SIG-M5 (cell line): ENCODE data around the gene CAPN12.

Experiments used
- DNase-seq: peaks from one replicate; lab custom pipeline; 2025; lab: John Stamatoyannopoulos, UW

The CAPN12 gene

DNA sequence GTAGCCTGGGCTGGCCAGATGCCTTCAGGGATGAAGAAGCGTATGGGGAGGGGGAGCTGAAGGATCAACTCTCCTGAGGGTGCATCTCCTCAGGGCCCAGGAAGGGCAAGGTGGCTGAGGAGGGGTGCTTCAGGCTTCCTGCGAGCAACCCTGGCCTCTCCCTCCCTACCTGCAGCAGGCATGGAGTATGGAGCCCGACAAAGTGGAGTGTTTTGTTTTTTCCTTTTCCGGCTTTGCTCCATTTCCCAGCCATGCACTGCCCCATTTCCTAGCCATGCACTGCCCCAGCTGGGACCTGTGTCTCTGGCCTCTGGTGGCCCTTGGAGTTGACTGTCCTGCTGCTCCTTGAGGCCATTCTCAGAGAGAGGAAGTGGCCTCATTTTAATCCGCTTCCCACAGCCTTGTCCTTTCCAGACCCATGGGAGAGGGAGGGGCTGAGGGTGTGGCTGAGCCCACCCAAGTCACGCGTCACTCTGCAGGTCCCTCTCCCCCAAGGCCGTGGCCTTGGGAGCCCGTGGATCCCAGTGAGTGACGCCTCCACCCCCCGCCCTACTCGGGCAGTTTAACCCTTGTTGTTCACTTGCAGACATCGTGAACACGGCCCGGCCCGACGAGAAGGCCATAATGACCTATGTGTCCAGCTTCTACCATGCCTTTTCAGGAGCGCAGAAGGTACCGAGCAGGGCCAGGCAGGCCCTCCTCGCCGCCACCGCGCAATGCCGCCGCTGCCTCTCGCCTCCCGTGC lies 34.4 kb downstream of the CAPN12 start:
- DNase-seq: no peak

GRCh38 chr19:38709119-38709518 lies 35.2 kb downstream of the CAPN12 start:
- DNase-seq: no peak

GRCh38 chr19:38708413-38709024 lies 35.8 kb downstream of the CAPN12 start:
- no peak for DNase-seq

GRCh38 chr19:38707512-38708114 lies 36.7 kb downstream of the CAPN12 start:
- DNase-seq: no peak

GRCh38 chr19:38706792-38707511 lies 37.3 kb downstream of the CAPN12 start:
- no peak for DNase-seq

DNA sequence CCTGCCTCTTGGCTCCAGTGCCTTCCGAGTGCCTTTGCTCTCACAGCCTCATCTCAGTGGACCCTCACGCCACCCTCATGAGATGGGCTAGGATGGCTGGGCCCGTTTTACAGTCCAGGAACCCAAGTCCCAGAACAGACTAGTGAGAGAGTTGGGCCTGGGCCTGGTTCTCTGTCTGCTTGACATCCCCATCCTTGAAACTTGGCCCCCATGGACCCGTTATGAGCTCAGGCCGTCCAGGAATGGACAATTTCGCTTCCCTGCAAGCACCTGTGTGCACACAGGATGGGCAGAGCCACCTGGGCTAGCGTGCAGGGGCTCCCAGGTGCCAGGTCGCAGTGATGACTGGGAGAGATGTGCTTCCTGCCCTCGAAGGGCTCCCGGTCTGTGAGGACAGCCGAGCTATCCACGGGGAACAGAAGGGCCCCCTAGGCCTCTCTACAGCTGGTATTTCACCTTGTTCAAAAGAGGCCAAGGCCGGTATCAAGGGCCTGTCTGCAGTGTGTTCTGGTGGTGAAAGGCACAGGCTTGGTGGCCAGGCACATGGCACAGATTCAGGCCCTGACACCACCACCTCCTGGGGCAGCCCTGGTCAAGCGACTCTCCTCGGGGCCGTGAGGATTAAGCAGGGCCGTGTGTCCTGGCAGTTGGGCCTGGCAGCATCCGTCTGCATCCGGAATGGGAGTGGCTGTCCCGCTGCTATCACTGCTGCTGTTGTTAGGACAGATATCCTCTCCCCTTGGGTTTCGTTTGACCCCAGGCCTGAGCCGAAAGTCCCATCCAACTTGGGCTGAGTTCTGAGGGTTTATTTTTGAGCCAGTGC lies 38.9 kb downstream of the CAPN12 start:
- DNase-seq: no peak

DNA sequence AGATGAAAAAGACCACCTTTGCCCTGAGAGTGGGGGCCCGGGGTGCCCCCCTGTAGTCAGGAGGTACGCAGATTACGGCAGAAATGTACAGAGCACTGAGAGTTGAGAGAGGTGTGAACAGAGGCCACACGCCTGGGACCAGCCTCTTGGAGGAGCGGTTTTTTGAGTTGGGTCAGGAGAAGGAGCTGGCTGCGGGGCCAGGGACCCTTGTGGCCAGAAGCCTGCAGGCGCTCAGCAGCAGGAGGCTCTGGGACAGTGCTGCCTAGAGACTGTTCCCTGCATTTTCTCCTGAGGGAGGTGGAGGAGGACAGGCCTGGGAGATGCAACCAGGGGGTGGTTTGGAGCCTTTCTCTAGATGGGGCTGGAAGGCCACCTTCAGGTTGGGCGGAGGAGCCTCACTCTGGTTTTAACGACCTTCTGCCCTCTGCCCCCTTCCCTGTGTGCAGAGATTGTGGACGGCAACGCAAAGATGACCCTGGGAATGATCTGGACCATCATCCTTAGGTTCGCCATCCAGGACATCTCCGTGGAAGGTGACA lies 39.7 kb downstream of the CAPN12 start:
- no peak for DNase-seq

- DNase-seq: no peak
Observed at GRCh38 chr19:38703509-38703908, 40.8 kb downstream of the CAPN12 start.

DNA sequence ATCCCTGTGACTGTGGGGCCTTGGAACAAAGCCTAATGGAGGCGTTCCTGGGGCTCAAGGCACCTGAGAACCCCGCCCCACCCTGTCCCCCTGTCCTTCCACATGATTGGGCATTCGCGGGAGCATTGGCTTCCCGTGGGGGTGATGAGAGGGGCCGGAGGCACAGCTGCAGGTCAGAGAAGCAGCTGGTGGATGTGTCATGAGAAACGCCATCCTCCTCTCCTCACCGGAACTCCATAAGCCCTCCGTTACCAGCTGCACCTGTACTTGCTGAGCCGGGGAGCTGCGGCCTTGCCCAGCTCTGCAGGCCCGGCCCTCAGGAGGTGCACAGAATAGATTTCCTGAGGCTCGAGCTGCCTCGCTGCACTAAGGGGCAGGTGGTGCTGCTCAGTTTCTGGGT lies 42.0 kb downstream of the CAPN12 start:
- no peak for DNase-seq

DNA sequence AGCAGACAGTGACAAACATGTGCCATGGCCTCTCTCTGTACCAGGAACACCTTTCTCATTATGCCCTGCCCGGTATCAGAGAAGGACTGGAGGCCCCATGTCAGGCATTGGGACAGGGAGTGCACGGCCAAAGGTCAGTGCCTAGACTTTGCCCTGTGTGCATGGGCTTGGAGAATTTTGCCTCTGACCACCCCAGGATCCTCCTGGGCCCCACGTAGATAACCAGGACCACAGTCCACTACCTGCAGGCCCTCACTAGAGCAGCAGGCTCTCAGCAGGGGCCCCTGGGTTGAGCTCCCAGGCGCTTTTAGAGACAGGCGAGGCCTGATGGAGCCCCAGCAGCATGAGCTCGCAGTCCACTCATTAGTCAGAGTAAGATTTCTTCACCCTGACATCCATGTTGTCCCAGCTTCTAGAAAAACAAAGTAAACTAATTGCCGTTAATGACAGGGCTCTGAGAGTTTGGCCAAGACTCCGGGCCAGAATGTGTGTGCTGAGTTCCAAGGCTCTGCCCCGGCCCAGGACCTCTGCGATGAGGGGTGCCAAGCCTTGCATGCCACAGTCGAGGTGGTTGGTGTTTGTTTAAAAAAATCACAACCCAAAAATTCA lies 42.7 kb downstream of the CAPN12 start:
- no peak for DNase-seq

DNA sequence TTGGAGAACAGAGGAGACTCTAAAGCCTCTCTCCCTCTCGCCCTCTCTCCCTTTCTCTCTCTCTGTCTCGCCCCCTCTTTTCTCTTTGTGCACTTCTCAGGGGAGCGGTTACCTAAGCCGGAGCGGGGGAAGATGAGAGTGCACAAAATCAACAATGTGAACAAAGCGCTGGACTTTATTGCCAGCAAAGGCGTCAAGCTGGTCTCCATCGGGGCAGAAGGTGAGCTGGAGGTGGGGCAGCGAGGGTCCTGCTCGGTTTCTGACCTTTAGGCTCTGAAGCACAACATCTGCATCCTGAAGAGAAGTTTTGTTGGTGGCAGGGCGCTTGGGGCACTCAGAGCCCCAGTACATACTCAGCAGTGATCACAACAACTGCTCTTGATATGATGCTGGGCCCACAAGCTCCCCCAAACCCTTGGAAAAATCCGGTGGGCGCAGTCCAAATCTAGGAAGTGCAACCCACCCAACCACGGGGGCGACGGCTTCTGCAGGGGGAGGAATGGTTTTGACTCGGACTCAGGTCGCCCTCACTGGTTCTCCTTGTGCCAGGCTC lies 43.3 kb downstream of the CAPN12 start:
- DNase-seq: no peak

DNA sequence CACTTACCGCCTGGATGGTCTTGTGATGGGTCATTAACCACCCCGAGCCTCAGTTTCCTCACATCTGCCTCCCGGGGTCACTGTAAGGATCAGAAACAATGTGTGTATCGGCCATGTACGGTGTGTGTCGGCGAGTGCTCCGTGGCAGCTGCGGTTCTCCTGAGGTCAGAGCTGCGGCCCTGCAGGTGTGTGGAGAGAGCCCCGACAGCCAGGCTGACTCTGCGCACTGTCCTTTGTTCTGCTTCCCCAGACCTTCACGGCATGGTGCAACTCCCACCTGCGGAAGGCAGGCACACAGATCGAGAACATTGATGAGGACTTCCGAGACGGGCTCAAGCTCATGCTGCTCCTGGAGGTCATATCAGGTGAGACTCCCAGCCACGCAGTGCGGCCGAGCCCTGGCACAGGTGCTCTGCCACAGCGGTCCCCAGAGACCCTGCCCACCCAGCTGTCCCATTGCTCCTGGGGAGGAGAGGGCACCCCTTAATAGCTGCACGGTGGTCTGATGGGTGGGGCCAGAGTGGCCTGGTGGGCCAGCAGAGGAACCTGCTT lies 43.8 kb downstream of the CAPN12 start:
- DNase-seq: no peak

GRCh38 chr19:38699647-38700349 lies 44.5 kb downstream of the CAPN12 start:
- no peak for DNase-seq

- DNase-seq: no peak
Observed at GRCh38 chr19:38699027-38699346, 45.3 kb downstream of the CAPN12 start.

- no peak for DNase-seq
Observed at GRCh38 chr19:38698225-38699026, 45.8 kb downstream of the CAPN12 start.

DNA sequence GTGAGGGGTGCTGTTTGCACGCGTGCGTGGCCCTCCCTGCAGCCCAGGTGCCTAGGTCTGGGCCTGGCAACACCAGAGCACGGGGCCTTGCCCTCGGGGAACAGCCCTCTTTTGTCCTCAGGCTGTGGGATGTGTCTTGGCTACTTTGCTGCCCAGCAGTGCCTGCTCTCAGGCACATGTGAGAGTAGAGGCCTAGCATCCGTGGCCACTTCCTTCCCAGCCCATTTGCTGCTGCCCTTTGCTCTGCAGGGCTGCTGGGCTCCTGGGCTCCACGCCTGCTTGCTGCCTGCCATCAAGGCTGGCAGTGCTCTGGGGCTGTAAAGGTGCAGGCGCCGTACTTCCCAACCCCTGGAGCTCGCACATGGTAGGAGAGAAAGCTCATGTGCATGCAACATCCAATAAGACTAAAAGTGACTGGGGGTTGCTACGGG lies 46.6 kb downstream of the CAPN12 start:
- no peak for DNase-seq

GRCh38 chr19:38697197-38697596 lies 47.1 kb downstream of the CAPN12 start:
- DNase-seq: no peak

GRCh38 chr19:38696729-38697055 lies 47.6 kb downstream of the CAPN12 start:
- no peak for DNase-seq
